HepG2 (cell line): ENCODE data around the gene PASK. TPM values are rescaled to one million over a fixed set of nuclear protein-coding genes. Genes with fewer than 3 reads are reported as not detected.

Experiments
- ARID4A ChIP-seq: sonication (generic); formaldehyde crosslinking; IDR thresholded peaks from 2 replicates; pipeline ENCODE4 v1.5.0; 2020; ENCODE audit warnings: mild to moderate bottlenecking, missing genetic modification reagents, borderline replicate concordance
- KLF15 ChIP-seq: sonication (generic); formaldehyde crosslinking; IDR thresholded peaks from 2 replicates; pipeline ENCODE4 v1.8.1; 2023; ENCODE audit warnings: borderline replicate concordance, mild to moderate bottlenecking, inconsistent platforms, missing genetic modification reagents, mixed read lengths
- POLR2G ChIP-seq: fragments of 200-400 bp; formaldehyde crosslinking; IDR thresholded peaks from 2 replicates; pipeline ENCODE4 v1.6.1; 2018; ENCODE audit warnings: mild to moderate bottlenecking, low read depth, low read length, moderate library complexity
- YEATS4 ChIP-seq: sonication (generic); formaldehyde crosslinking; IDR thresholded peaks from 2 replicates; pipeline ENCODE4 v1.4.0; 2020; ENCODE audit warnings: missing genetic modification reagents, borderline replicate concordance
- ZNF224 ChIP-seq: sonication (generic); formaldehyde crosslinking; IDR thresholded peaks from 2 replicates; pipeline ENCODE4 v1.5.0; 2020; ENCODE audit warnings: mild to moderate bottlenecking, missing genetic modification reagents
- ZNF567 ChIP-seq: sonication (generic); formaldehyde crosslinking; IDR thresholded peaks from 2 replicates; pipeline ENCODE4 v1.8.1; 2023; ENCODE audit warnings: mild to moderate bottlenecking, missing genetic modification reagents, borderline replicate concordance
- ZNF687 ChIP-seq: sonication (generic); formaldehyde crosslinking; IDR thresholded peaks from 2 replicates; pipeline ENCODE4 v1.5.1; 2020; ENCODE audit warnings: mild to moderate bottlenecking, missing genetic modification reagents, moderate library complexity
- ZNF691 ChIP-seq: sonication (generic); formaldehyde crosslinking; IDR thresholded peaks from 2 replicates; pipeline ENCODE4 v1.4.0; 2020; ENCODE audit warnings: missing genetic modification reagents, low read depth, mild to moderate bottlenecking, borderline replicate concordance
- polyA plus RNA-seq, 8 experiments: library from polyadenylated mRNA; depleted of rRNA in 3 of 8; stranded (reverse) in 7 of 8; unstranded in 1 of 8; fragments of >200 nt; fragmentation: Illumina TruSeq in 4 of 8; extraction: Trizol in 4 of 8; gene quantifications; 2 replicates each; pipeline versions ENCODE4 v1.2.1 to v1.2.3, GENCODE V29; 2011 to 2016; ENCODE audit warnings: low read depth in 4 of 8, missing spikeins in 1 of 8, mixed read lengths in 1 of 8; ENCODE audit not compliant: insufficient read depth in 1 of 8
- total RNA-seq, 5 experiments: library from RNA; depleted of rRNA; stranded (reverse); fragments of >200 nt; fragmentation: Illumina TruSeq; extraction: Trizol; gene quantifications; 2 replicates each; pipeline ENCODE4 v1.2.3, GENCODE V29; 2016; ENCODE audit warnings: low read depth in 1 of 5

PASK gene
- total and polyA plus RNA-seq, 2 of the 13 experiments (the other 11 are each of a cell fraction or from before 2014, with no cell fraction given), result 6.9 to 17.0 TPM

- TF ChIP-seq ZNF687 (CRISPR knock-in tag) (peak; percentile 90), POLR2G (peak; percentile 45; the same call in 1 of the 2 replicates), ZNF224 (peak; percentile 54; the same call in 1 of the 2 replicates), ZNF691 (CRISPR knock-in tag) (0 out of 2 replicates have a peak, but pooled peaks have one; percentile 38), YEATS4 (CRISPR knock-in tag) (peak; percentile 69; the same call in 1 of the 2 replicates), ARID4A (CRISPR knock-in tag) (peak; percentile 86; the same call in 1 of the 2 replicates), ZNF567 (CRISPR knock-in tag) (0 out of 2 replicates have a peak, but pooled peaks have one; percentile 34), KLF15 (CRISPR knock-in tag) (peak; percentile 31; the same call in 1 of the 2 replicates)
- TF ChIP-seq, all 625 proteins: peak for 193
These were observed at the start of gene PASK (continued) for GRCh38 chr2:241148891-241149674.
